HEK293 (cell line): Measurements from ENCODE around the gene CRYBA1.

ENCODE experiments used
- FEZF1 ChIP-seq: fragments of 450-650 bp; formaldehyde crosslinking; IDR thresholded peaks from 2 replicates; pipeline ENCODE4 v1.5.1; 2016; ENCODE audit warnings: missing biosample characterization, missing genetic modification characterization
- SETDB1 ChIP-seq: IDR thresholded peaks from one replicate; pipeline ENCODE4 v1.6.1; 2017; ENCODE audit warnings: mild to moderate bottlenecking, low read length, moderate library complexity, mixed read lengths; ENCODE audit not compliant: insufficient read length
- ZNF302 ChIP-seq: fragments of 450-650 bp; formaldehyde crosslinking; IDR thresholded peaks from 2 replicates; pipeline ENCODE4 v1.5.1; 2016; ENCODE audit warnings: missing biosample characterization, missing genetic modification characterization, low read depth
- TF ChIP-seq, protein P1 (sequence below): fragments of 450-650 bp; formaldehyde crosslinking; conservative IDR thresholded peaks from 2 replicates; pipeline ENCODE4 v1.5.1; 2016; ENCODE audit warnings: low read depth, missing biosample characterization, missing genetic modification characterization
- TF ChIP-seq, protein P2 (sequence below): fragments of 450-650 bp; formaldehyde crosslinking; IDR thresholded peaks from 2 replicates; pipeline ENCODE4 v1.5.1; 2016; ENCODE audit warnings: missing biosample characterization, missing genetic modification characterization

DNA sequence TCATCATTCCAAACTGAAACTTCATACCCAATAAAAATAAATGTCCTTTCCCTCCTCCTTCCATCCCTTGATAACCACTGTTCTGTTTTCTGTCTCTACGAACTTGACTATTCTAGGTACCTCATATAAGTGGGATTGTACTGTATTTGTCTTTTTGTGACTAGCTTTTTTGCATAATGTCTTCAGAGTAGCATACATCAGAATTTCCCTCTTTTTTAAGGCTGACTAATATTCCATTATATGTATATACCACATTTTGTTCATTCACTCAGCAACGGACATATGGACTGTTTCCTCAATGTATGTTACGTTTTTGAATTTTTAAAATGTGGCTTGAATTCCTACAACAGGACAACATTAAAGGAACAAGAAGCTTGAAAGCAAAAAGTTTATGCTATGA lies 48.8 kb downstream of the CRYBA1 start:
- TF ChIP-seq FEZF1 (tag by site-specific recombination) = no peak
- TF ChIP-seq, protein P1, sequence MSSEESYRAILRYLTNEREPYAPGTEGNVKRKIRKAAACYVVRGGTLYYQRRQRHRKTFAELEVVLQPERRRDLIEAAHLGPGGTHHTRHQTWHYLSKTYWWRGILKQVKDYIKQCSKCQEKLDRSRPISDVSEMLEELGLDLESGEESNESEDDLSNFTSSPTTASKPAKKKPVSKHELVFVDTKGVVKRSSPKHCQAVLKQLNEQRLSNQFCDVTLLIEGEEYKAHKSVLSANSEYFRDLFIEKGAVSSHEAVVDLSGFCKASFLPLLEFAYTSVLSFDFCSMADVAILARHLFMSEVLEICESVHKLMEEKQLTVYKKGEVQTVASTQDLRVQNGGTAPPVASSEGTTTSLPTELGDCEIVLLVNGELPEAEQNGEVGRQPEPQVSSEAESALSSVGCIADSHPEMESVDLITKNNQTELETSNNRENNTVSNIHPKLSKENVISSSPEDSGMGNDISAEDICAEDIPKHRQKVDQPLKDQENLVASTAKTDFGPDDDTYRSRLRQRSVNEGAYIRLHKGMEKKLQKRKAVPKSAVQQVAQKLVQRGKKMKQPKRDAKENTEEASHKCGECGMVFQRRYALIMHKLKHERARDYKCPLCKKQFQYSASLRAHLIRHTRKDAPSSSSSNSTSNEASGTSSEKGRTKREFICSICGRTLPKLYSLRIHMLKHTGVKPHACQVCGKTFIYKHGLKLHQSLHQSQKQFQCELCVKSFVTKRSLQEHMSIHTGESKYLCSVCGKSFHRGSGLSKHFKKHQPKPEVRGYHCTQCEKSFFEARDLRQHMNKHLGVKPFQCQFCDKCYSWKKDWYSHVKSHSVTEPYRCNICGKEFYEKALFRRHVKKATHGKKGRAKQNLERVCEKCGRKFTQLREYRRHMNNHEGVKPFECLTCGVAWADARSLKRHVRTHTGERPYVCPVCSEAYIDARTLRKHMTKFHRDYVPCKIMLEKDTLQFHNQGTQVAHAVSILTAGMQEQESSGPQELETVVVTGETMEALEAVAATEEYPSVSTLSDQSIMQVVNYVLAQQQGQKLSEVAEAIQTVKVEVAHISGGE (tag by site-specific recombination) = no peak
- no peak for TF ChIP-seq ZNF302 (tag by site-specific recombination)
- no peak for TF ChIP-seq SETDB1
- TF ChIP-seq, protein P2, sequence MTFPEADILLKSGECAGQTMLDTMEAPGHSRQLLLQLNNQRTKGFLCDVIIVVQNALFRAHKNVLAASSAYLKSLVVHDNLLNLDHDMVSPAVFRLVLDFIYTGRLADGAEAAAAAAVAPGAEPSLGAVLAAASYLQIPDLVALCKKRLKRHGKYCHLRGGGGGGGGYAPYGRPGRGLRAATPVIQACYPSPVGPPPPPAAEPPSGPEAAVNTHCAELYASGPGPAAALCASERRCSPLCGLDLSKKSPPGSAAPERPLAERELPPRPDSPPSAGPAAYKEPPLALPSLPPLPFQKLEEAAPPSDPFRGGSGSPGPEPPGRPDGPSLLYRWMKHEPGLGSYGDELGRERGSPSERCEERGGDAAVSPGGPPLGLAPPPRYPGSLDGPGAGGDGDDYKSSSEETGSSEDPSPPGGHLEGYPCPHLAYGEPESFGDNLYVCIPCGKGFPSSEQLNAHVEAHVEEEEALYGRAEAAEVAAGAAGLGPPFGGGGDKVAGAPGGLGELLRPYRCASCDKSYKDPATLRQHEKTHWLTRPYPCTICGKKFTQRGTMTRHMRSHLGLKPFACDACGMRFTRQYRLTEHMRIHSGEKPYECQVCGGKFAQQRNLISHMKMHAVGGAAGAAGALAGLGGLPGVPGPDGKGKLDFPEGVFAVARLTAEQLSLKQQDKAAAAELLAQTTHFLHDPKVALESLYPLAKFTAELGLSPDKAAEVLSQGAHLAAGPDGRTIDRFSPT = no peak
